Mesenteric fat pad (tissue), 1 donor: ENCODE measurements around the gene GRB2. TPM values are rescaled to one million over a fixed set of nuclear protein-coding genes. Genes with fewer than 3 reads are reported as not detected.
A peak's percentile ranks its signal among the peaks of the same experiment; 100 is the strongest.
"Not testable (repeated sequence)": the region's sequence is repeated elsewhere in the genome, so short reads cannot be mapped to it uniquely, and the experiment has no call there.

ENCODE experiments used
- DNase-seq: peaks from one replicate; pipeline ENCODE4 v3.0.0-alpha.2; 2020; ENCODE audit warnings: low spot score
- total RNA-seq: library from RNA; stranded (reverse); fragmentation: NEBNext Ultra II Directional; extraction: Animal tissue kit (Norgen Biotek cat#: 25700); gene quantifications from one replicate; pipeline ENCODE4 v1.2.1, GENCODE V29; 2021
- donor health status: DM: yes; HTN: yes; CAD: no.

The GRB2 gene
- total RNA-seq, 1 donor from 2014 or later = 154 TPM

DNA sequence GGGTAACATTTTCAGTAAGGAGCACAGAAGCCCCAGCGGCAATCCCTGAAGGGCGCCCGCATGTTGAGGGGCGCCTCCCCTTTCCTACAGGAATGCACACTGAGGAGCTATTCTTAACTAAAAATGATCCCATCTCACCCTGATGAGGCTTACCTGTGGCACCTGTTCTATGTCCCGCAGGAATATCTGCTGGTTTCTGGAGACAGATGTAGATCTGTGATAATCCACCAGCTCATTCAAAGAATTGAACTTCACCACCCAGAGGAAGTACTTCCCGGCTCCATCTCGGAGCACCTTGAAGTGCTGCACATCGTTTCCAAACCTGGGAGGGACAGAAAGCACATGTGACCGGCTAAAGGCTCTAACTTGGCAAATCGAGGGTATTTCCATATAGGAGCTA is 84.0 kb downstream of the GRB2 start:
- DNase-seq = no peak

DNA sequence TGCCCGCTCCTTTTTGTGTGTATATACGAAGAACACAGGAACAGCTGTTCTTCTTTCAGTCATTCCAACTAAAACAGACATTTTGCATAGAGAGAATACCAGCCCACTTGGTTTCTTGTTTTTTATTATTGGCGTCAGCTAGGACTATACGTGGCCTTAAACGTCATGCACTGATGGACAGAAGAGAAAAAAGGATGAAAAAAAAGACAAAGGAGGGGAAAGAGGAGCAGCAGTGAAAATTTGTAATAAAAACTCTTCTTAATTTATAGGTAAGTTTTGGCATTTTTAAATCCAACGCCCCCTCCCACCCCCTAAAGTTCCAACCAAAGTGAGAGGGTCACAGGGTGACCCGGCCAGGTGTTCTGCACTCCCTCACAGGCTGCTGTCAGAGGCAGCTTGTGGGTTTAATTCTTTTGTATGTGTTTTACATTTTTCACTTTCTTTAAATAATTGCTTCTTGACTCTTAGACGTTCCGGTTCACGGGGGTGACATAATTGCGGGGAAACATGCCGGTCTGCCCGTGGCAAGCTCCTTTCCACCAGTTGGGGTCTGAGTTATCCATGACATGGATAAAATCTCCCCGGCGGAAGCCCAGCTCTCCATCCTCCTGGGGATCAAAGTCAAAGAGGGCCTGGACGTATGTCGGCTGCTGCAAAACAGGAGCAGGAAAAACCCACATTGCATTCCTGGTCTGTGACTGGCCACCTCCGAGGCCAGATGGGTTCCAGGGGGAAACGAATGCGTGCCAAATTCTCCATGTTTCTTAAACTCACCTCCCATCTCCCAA is 85.4 kb downstream of the GRB2 start:
- no peak for DNase-seq

DNA sequence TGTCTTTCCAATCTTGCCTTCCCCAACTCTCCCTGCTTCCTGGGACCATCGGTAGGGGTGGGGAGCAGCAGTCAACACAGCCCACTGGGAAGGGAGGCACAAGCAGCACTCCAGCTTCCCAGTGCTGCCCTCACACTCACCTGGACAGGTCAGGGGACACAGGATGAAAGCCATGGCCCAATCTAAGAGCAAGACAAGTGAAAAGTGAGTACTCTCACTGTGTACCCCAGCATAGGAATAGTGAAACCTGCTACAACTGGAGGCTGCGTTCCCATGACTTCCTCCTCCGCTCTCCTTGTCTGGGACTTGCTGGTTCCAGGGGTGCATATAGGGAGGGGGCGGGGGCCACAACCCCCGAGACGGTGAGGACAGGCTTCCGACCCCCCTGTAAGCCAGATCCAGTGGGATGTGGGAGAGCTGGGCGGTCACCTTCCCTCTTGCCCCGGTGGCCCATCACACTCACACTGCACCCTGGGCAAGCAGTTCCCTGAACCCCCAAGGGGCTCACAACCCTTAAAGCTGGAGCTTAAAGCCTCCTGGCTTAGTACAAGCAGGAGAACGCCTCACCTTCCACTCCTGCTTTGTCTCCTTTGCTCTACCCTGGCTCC is 86.8 kb downstream of the GRB2 start:
- DNase-seq = no peak

DNA sequence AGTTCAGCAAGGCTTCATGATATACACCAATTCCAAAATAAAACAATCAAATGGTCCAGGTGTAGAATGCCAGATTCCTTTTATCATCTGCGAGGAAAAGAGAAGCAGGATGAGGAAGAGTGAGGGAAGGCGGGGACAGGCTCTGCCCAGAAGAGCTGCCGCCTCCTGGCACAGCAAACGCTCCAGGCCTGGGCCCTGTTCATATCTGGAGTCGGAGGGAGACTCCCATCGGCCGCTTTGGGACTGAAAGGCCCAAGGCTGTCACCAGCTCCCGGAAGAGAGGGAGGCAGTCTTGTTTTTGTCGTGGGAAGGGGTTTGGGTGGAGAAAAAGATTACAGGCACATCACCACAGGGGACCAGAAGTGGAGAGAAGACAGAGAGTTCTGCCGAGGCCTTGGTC is 87.3 kb downstream of the GRB2 start:
- no peak for DNase-seq

DNA sequence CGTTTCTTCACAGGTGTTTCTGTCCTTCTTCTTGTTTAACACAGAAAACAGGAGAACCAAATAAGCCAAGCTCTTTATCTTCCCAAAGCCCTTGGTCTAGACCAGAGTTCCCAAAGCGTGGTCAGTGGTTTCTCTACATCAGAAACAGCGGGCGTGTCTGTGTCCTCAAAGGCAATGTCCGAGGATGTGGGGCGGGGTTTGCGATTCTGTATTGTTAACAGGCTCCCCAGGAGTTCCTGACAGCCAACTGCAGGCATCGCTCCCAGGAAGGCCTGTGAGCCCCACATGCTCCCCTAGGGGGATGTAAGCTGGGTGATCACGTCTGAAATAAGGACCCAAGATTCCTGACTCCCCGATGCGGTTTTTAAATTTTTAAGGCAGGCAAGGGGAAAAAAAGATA is 87.8 kb downstream of the GRB2 start:
- no peak for DNase-seq

DNA sequence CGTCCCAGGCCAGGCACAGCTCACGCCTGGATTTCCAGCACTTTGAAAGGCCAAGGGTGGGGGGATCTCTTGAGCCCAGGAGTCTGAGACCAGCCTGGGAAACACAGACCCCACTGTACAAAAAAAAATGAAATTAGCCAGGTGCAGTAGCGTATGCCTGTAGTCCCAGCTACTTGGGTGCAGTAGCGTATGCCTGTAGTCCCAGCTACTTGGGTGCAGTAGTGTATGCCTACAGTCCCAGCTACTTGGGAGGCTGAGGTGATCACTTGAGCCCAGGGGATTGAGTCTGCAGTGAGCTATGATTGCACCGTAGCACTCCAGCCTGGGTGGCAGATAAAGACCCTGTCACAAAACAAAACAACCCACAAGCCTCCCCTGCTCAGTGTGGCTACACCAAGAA is 89.2 kb downstream of the GRB2 start:
- no peak for DNase-seq

DNA sequence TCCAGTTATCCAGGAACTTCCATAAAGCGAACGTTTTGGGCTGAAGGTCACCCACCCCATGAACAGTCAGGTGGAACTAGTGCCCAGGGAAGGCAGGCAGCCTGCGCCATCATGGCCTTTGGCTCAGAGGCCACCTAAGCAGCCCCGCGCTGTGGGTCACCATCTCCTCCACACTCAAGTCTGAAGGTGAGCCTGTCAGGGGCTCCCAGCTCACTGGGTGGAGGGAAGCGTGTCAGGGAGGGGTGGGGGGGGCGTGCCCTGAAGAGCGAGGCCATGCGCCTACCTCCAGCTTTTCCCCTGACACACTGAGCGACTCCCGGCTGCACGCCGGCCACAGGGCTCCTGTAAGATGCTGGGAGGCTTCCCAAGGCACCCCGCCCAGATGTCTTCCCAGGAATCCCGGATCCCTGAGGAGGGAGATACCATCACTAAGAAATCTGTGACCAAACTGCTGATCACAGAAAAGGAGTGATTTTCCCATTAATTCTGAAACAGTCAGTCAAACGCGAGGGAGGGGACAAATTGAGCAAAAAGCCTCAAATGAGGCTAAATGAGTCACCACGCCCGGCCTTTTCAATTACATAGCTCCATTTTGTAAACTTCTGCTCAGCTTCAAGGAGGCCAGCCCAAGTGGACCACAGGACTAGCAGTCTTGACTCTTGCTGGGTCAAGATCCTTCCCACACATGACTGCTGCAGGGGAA is 89.8 kb downstream of the GRB2 start:
- no peak for DNase-seq

DNA sequence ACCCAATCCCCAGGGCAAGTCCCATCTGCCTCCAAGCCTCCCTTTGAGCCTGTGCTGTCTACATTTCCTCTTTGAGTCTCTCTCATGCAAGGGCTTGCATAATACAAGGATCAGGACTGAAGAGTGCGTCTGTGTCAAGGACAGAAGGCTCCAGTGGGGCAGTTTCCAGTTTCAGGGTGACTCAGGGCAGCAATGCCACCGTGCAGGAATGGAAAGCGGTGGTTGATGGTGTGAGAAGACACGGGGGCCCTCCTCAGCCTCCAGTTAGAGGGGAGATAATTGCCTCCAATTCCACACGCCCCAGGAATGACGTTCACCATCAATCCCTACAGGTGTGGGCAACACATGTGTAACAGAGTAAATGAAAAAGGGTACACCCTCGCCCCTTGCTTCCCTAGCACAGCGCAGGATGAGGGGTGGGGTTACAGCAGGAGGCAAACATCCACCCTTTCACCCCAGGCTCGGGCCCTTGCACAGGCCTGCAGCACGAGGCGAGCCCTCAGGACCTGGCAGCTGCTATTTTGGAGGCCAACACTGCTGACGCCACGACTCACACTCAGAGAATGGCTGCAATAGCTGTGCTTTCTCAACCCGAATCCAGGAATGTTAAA is 91.4 kb downstream of the GRB2 start:
- DNase-seq = no peak

DNA sequence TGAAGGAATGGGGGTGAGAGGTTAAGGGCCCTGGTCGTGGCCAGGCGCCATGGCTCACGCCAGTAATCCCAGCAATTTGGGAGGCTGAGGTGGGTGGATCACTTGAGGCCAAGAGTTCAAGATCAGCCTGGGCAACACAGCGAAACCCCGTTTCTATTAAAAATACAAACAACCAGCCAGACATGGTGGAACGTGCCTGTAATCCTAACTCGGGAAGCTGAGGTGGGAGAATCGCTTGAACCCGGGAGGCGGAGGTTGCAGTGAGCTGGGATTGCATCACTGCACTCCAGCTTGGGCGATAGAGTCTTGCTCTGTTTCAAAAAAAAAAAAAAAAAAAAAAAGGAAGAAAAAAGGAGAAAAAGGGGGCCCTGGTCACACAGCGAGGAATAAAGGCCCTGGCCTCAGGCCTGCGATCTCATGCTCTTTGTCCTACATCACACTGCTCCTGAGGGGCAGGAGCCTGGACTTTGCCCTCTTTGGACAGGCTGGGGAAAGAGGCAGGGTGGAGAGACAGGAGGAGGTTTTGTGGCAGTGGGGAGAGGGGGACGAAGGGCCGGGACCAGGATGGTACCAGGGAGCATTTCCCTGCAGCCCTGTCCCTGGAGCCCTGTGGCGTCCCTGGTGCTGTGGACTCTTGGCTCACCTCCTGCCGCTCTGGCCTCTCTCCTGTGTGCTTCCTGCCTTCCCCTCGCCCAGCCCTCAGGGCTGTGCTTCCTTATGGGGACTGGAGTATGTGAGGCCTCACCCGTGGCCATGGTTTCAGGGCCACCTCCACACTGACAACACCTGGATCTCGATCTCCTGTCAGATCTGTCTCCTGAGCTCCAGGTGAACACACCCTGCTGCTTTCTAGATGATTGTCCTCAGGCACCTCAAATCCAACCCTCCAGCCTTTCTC is 96.5 kb downstream of the GRB2 start:
- no peak for DNase-seq

DNA sequence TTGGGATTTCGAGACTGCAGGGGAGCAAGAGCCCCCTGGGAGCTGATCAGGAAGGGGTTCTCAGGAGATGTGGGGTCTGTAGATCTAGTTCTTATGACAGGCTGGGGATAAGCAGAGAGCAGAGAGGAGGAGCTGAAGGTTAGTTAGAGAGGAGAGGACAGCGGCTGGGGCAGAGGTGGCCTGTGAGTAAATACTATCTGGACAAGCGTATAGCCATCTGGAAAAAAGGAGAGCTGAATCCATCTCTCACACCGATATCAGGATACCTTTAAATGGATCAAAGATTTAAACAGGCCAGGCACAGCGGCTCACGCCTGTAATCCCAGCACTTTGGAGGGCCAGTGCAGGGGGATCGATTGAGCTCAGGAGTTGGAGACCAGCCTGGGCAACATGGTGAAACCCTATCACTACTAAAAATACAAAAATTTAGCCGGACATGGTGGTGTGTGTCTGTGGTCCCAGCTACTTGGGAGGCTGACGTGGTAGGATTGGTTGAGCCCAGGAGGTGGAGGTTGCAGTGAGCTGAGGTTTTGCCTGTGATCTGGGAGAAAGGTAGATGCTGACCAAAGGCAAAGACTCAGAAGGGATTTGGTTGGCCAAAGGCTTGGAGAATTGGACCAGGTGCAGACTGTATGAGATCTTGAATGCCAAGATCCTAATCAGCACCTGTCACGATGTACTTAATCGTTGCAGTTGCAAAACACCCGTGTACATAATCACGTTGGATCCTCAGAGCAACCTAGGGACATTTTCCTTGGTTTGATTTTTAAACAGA is 97.3 kb downstream of the GRB2 start:
- DNase-seq = no peak

DNA sequence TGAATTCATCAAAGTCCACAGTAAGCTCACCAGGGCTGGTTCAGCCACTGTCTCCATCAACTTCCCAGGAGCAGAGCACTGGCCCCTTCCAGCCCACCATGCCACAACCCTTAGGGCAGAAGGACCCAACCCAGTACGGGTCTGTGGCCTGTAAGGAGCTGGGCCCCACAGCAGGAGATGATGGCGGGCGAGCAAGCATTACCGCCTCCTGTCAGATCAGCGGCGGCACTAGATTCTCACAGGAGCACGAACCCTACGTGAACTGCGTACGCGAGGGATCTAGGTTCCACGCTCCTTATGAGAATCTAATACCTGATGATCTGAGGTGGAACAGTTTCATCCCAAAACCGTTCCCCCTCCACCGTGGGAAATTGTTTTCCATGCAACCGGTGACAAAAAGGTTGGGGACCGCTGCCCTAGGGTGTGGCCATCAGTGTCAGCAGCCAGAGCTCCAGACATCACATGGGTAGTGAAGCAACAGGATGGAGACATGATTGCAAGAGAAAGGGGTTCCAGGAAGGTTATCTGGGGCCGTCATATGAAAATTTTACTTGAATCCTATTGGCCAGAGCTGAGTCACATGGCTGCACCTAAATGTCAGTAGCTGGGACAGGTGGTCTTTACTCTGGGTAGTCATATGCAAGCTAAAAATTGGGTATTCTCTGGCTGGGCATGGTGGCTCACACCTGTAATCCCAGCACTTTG is 103.8 kb downstream of the GRB2 start:
- DNase-seq = no peak

DNA sequence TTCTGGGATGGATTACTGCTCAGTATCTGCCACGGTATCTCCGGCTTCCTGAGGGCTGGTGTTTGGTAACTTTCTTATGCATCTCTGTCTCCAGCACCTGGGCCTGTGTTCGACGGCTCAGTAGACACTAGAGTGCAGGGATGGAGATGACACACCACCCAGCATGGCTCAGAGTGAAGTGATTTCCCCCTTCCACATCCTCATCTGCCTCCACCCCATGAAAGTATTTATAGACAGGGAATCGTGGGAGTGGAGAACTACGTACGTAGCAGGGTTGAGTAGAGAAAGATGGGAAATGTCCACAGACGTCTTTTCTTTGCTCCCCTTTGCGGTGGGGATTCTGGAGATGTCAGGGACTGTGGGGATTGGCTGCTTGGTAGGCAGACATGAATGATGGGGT is 104.4 kb downstream of the GRB2 start:
- DNase-seq = no peak

DNA sequence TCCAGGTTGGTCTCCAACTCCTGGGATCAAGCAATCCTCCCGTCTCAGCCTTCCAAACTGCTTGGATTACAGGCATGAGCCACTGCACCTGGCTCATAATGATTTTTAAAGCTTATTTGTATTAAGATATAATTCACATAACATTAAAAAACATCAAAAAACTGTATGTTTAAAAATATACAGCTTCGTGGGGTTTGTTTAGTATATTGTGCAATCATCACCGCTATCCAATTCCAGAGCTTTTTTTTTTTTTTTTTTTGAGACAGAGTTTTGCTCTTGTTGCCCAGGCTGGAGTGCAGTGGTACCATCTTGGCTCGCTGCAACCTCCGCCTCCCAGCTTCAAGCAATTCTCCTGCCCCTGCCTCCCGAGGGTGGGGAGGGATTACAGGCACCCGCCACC is 105.2 kb downstream of the GRB2 start:
- DNase-seq = no peak

DNA sequence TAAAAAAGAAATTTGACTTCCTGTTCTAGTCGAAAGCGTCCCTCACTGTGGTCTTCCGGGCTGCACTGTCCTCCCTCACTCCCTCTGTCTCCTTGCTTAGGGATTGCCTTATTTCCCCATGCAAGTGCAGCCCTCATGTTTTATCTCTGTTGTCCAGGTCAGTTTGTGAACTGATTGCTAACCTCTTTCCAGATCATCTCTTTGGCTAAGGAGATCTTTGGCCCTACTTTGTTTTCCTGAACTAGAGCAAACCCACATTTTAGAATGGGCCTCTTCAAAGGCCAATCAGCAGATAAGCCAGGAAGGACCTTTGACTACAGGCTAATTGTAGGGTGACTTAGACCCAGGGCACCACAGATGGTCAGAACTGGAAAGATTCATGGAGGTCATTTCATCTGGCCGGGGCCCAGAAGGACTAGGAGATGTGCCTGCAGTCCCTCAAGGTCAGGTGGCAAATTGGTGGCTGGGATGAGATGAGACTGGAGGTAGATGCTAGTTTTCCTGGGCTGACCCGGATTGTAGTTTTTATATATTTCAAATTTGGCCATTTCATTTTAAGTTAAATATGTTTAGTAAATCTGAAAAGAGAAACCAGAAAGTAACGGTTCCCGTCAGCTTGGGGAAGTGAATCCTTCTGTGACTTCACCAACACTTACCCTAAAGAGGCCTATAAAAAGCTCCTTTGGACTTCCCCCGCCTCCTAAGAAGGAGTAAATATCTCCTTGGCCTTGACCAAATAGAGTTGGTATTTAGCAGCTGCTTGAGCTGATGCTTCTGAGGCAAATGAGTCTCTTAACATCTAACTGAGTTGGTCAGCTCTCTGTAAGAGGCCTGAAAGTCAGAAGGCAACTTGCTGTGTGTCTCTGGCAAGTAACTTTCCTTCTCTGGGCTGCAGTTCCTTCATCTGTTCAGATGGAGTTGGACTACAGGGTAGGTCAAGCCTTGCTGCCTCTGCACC is 110.0 kb downstream of the GRB2 start:
- no peak for DNase-seq

DNA sequence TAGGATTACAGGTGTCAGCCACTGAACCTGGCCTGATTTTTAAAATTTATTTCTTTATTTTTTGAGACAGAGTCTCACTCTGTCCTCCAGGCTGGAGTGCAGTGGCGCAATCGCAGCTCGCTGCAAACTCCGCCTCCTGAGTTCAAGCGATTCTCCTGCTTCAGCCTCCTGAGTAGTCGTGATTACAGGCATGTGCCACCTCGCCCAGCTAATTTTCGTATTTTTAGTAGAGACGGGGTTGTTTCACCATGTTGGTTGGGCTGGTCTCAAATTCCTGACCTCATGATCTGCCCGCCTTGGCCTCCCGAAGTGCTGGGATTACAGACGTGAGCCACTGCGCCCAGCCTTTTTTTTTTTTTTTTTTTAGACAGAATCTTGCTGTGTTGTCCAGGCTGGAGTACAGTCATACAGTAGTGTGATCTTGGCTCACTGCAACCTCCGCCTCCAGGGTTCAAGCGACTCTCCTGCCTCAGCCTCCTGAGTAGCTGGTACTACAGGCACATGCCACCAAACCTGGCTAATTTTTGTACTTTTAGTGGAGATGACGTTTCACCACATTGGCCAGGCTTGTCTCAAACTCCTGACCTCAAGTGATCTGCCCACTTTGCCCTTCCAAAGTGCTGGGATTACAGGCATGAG is 112.5 kb downstream of the GRB2 start:
- DNase-seq = not testable (repeated sequence)

DNA sequence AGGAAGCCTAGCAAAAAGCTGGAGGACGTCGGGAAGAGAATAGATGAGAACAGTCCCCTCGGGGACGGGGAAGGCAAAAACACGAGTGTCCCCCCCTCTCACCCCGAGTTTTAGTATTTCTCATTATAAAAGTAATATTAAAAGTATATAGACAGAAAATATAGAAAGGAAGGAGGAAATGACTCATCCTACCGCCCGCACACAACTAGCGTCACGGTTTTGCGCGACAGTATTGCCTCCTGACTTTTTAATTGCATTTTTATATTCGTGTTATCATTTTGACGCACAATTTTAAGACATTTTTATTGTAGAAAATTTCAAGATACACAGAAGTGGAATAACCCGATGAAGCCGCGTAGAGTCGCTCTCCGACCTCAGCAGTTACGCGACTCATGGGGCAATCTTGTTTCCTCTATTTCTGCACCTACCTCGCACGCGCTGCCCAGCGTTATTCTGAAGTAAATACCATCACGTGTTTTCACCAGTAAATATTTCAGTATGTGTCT is 115.6 kb downstream of the GRB2 start:
- no peak for DNase-seq

DNA sequence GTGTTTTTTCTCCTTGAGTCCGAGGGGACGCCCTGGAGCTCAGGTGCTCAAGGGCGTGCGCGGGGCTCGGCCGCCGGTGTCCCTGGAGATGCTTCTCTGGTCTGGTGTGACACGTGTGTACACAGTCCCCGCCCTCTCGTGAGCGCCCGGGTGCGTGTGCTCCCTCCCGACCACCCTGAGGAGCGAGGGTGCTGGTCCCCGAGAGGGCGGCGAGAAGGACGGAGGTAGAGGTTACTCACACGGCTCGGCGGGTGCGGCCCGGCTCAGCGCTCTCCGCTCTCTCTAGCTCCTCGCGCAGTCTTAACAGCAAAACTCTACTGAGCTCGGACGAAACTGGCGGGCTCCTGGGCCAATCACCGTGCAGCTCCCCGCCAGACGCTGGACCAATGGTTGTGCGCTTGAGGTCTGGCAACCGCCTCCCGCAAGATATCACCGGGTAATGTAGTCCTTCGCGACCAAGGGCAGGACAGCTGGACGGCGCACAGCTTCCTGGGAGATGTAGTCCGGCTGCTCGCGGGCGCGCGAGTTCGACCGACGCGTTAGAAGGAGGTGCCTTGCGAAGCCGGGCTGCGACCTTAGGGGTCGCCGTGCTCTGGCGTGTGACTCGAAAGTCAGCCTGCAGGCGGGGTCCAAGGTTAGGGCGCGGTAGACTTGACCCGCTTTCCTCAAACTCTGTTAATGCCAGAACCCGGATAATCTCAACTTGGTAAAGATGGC is 116.2 kb downstream of the GRB2 start, which contains the start of gene SLC25A19:
TSS of gene SLC25A19 (minus strand) at position 319 of the 717 bp plus-strand sequence. CDS start 2,669 bp downstream, outside the sequence.
- DNase-seq = peak; percentile 99
